Neural cell (in vitro differentiated cells): ENCODE measurements around the gene NLGN4Y.

ENCODE experiments used
- CTCF ChIP-seq: fragments of 450-650 bp; IDR thresholded peaks from 2 replicates; pipeline ENCODE4 v1.5.1; 2014; ENCODE audit warnings: antibody characterized with exemption, mild to moderate bottlenecking, moderate library complexity; ENCODE audit not compliant: poor library complexity, severe bottlenecking
- EP300 ChIP-seq: fragments of 450-650 bp; conservative IDR thresholded peaks from 2 replicates; pipeline ENCODE4 v1.6.1; 2014; ENCODE audit warnings: antibody characterized with exemption, mild to moderate bottlenecking, moderate library complexity; ENCODE audit not compliant: poor library complexity, severe bottlenecking
- EZH2 ChIP-seq: fragments of 200-600, 300-800 bp; shearing (Covaris generic), sonication (generic); IDR thresholded peaks from 2 replicates; pipeline ENCODE4 v1.6.1; 2014; ENCODE audit warnings: antibody characterized with exemption, low read length, borderline replicate concordance, mild to moderate bottlenecking; ENCODE audit not compliant: insufficient read depth, poor library complexity, severe bottlenecking
- MXI1 ChIP-seq: fragments of 450-650 bp; conservative IDR thresholded peaks from 2 replicates; pipeline ENCODE4 v1.6.1; 2014; ENCODE audit warnings: antibody characterized with exemption, mild to moderate bottlenecking; ENCODE audit not compliant: poor library complexity, severe bottlenecking
- POLR2AphosphoS5 ChIP-seq: IDR thresholded peaks from 2 replicates; pipeline ENCODE4 v1.6.1; 2012
- REST ChIP-seq: IDR thresholded peaks from 2 replicates; pipeline ENCODE4 v1.6.1; 2012; ENCODE audit warnings: borderline replicate concordance
- SMC3 ChIP-seq: fragments of 450-650 bp; conservative IDR thresholded peaks from 2 replicates; pipeline ENCODE4 v1.6.1; 2014; ENCODE audit warnings: antibody characterized with exemption, mild to moderate bottlenecking, moderate library complexity; ENCODE audit not compliant: poor library complexity
- TAF1 ChIP-seq: IDR thresholded peaks from 2 replicates; pipeline ENCODE4 v1.6.1; 2012; ENCODE audit warnings: low read depth

GRCh38 chrY:14834103-14835060, 310.1 kb downstream of the NLGN4Y start:
- no peak for TF ChIP-seq TAF1
- no peak for TF ChIP-seq CTCF
- no peak for TF ChIP-seq POLR2AphosphoS5
- no peak for TF ChIP-seq REST
- TF ChIP-seq MXI1 = no peak
- no peak for TF ChIP-seq EZH2
- no peak for TF ChIP-seq SMC3
- TF ChIP-seq EP300 = no peak
